Measurements from ENCODE around the gene ZNF552.

DNA sequence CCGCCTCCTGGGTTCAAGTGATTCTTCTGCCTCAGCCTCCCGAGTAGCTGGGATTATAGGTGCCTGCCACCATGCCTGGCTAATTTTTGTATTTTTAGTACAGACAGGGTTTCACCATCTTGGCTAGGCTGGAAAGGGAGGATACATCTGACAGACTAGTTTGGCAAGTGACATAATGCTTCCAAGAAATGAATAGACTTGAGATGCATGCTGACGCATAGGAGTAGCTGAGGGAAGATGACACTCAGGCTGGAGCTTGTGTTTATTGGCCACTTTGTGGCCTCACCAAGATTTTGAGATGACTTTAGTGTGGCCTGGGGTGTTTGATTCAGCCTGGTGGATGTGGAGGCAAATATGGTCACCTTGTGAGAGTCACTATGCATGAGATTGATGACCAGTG lies 41.2 kb downstream of the ZNF552 start:
- TF ChIP-seq, protein P1, sequence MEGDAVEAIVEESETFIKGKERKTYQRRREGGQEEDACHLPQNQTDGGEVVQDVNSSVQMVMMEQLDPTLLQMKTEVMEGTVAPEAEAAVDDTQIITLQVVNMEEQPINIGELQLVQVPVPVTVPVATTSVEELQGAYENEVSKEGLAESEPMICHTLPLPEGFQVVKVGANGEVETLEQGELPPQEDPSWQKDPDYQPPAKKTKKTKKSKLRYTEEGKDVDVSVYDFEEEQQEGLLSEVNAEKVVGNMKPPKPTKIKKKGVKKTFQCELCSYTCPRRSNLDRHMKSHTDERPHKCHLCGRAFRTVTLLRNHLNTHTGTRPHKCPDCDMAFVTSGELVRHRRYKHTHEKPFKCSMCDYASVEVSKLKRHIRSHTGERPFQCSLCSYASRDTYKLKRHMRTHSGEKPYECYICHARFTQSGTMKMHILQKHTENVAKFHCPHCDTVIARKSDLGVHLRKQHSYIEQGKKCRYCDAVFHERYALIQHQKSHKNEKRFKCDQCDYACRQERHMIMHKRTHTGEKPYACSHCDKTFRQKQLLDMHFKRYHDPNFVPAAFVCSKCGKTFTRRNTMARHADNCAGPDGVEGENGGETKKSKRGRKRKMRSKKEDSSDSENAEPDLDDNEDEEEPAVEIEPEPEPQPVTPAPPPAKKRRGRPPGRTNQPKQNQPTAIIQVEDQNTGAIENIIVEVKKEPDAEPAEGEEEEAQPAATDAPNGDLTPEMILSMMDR (IDR thresholded peaks at IDR 0.05) = no peak
- TF ChIP-seq EP300 (IDR thresholded peaks at IDR 0.05) = no peak
- no peak for TF ChIP-seq POLR2AphosphoS5 (IDR thresholded peaks at IDR 0.05)

All from stomach (tissue), 4 donors.